ENCODE measurements around the gene PDE4D. TPM values are rescaled to one million over a fixed set of nuclear protein-coding genes. Genes with fewer than 3 reads are reported as not detected.

The PDE4D gene
- total and polyA plus RNA-seq, 8 donors: 1.5 to 7.1 (median 3.1) TPM

- Histone ChIP-seq H3K27me3 (no peaks in the 10 kb centered on the region), H3K4me3 (no peak overlapping the region), H3K4me1 (no peaks in the 10 kb centered on the region), H3K27ac (no peak overlapping the region), H3K36me3 (no peaks in the 10 kb centered on the region), H3K9me3 (no peaks in the 10 kb centered on the region)
- DNase-seq (peak in 2 of 6 donors; percentile 21 to 31), ATAC-seq (peak in 3 of 4 donors; percentile 38 to 44 (median 38)), FAIRE-seq (no peak)
- intact Hi-C loops (cut with DNase I): no loop called here
- WGBS, 2 donors: 85 to 88% methylated on average over 17 of the region's 17 CpGs
- no peak for TF ChIP-seq CTCF (IDR thresholded peaks at IDR 0.05)
Measured at GRCh38 chr5:59496524-59497134, 396.9 kb downstream of the PDE4D start.

GRCh38 chr5:59491945-59492344 is 401.6 kb downstream of the PDE4D start:
- Histone ChIP-seq H3K27me3 (no peaks in the 10 kb centered on the region), H3K4me3 (no peak overlapping the region), H3K4me1 (peaks cover 4 to 19% (median 17%) of the 10 kb centered on the region in 3 donors), H3K9me3 (no peaks in the 10 kb centered on the region), H3K36me3 (no peaks in the 10 kb centered on the region), H3K27ac (no peak overlapping the region)
- DNase-seq (no peak), FAIRE-seq (no peak), ATAC-seq (no peak)
- 94 to 100% methylated on average over 1 of the region's 1 CpG for WGBS, 2 donors
- no peak for TF ChIP-seq CTCF (IDR thresholded peaks at IDR 0.05)
- intact Hi-C loops (cut with DNase I): no loop called here

GRCh38 chr5:59489551-59489950 is 404.0 kb downstream of the PDE4D start:
- Histone ChIP-seq H3K9me3 (no peaks in the 10 kb centered on the region), H3K4me3 (no peak overlapping the region), H3K27me3 (no peaks in the 10 kb centered on the region), H3K4me1 (peaks cover 4 to 33% (median 28%) of the 10 kb centered on the region in 3 donors), H3K36me3 (no peaks in the 10 kb centered on the region), H3K27ac (no peak overlapping the region)
- no peak for TF ChIP-seq CTCF (IDR thresholded peaks at IDR 0.05)
- no peak for FAIRE-seq
- ATAC-seq: no peak
- intact Hi-C loops (cut with DNase I): loop anchor here in 1 of 3 donors (10.0 kb wide), 1 partner anchor 85 kb away; no protein-coding TSS in a partner anchor
- 53 to 64% methylated on average over 1 of the region's 1 CpG for WGBS, 2 donors
- no peak for DNase-seq

GRCh38 chr5:59487772-59488729 is 405.5 kb downstream of the PDE4D start:
- FAIRE-seq: no peak
- WGBS, 2 donors: 24 to 29% methylated on average over 7 of the region's 7 CpGs
- H3K36me3 ChIP-seq: no peaks in the 10 kb centered on the region

More at GRCh38 chr5:59487772-59488729, 405.5 kb downstream of the PDE4D start:
- TF ChIP-seq CTCF (IDR thresholded peaks at IDR 0.05): no peak
- H3K4me3 ChIP-seq: no peak overlapping the region
- peaks cover 4 to 33% (median 29%) of the 10 kb centered on the region in 3 donors for H3K4me1 ChIP-seq
- no peaks in the 10 kb centered on the region for H3K9me3 ChIP-seq
- peak overlapping the region in 3 of 4 donors; percentile 22 to 52 (median 51) for H3K27ac ChIP-seq
- intact Hi-C loops (cut with DNase I): loop anchor here in 1 of 3 donors (10.0 kb wide), 1 partner anchor 83 kb away; no protein-coding TSS in a partner anchor
- DNase-seq (no peak), ATAC-seq (peak; percentile 73 to 86 (median 78))
- H3K27me3 ChIP-seq: no peaks in the 10 kb centered on the region

All from pancreas (tissue), 10 donors.